B cell (primary cell): Measurements from ENCODE around the gene NAT14. TPM values are rescaled to one million over a fixed set of nuclear protein-coding genes. Genes with fewer than 3 reads are reported as not detected.

Source experiments
- ATAC-seq: fragments of 200-7000 bp; cut with Tn5 transposase; one replicate; pipeline ENCODE4 v1.10.0; 2021; ENCODE audit warnings: low read depth, mild to moderate bottlenecking, moderate number of reproducible peaks, moderate library complexity
- CTCF ChIA-PET: fragments of 350-600 bp; sonication (Branson Sonifier 250); formaldehyde crosslinking; loops from one replicate; lab custom pipeline; 2021; ENCODE audit warnings: antibody characterized with exemption, inconsistent platforms; lab: Charles Lee
- POLR2A ChIA-PET: fragments of 350-600 bp; sonication (Branson Sonifier 250); formaldehyde crosslinking; loops from one replicate; lab custom pipeline; 2021; ENCODE audit warnings: antibody characterized with exemption; lab: Charles Lee
- DNase-seq: peaks from one replicate; pipeline ENCODE4 v3.0.0; 2013
- H2AFZ ChIP-seq: 2 replicates; pipeline ENCODE4 v1.6.1; 2012; ENCODE audit warnings: mild to moderate bottlenecking, low read depth, low read length; ENCODE audit not compliant: insufficient read depth, poor library complexity, severe bottlenecking
- H3K27ac ChIP-seq, 2 donors: 1 replicate in 1 of 2; 2 replicates in 1 of 2; pipeline ENCODE4 v1.5.1; 2012 to 2013; ENCODE audit warnings: low read length in 2 of 2, mild to moderate bottlenecking in 2 of 2, moderate library complexity in 1 of 2
- H3K27me3 ChIP-seq, 4 experiments: fragments of 200-600 bp in 1 of 4; sonication (generic) in 1 of 4; replicated peaks in 1 of 4; 1 replicate in 2 of 4; 2 replicates in 2 of 4; pipeline versions ENCODE4 v1.6.1 to v1.7.0; 2013 to 2016; ENCODE audit warnings: low read length in 3 of 4, mild to moderate bottlenecking in 2 of 4, mixed read lengths in 1 of 4, moderate library complexity in 1 of 4; ENCODE audit not compliant: insufficient read depth in 4 of 4, control insufficient read depth in 3 of 4; ENCODE audit errors: control extremely low read depth in 1 of 4
- H3K36me3 ChIP-seq, 2 experiments: replicated peaks in 1 of 2; 1 replicate in 1 of 2; 2 replicates in 1 of 2; pipeline versions ENCODE4 v1.6.1 to v1.7.1; 2013; ENCODE audit warnings: low read length in 1 of 2; ENCODE audit not compliant: insufficient read depth in 2 of 2, control insufficient read depth in 1 of 2; ENCODE audit errors: control extremely low read depth in 1 of 2, extremely low read depth in 1 of 2
- H3K4me1 ChIP-seq, 2 donors: fragments of 200-600 bp in 1 of 2; sonication (generic) in 1 of 2; 1 replicate in 1 of 2; 2 replicates in 1 of 2; pipeline versions ENCODE4 v1.5.1 to v1.6.1; 2013 to 2017; ENCODE audit warnings: low read length in 2 of 2; ENCODE audit not compliant: control insufficient read depth in 2 of 2, insufficient read depth in 2 of 2
- H3K4me2 ChIP-seq: replicated peaks from 2 replicates; pipeline ENCODE3; 2012; ENCODE audit warnings: mild to moderate bottlenecking, low read depth, low read length; ENCODE audit not compliant: poor library complexity, severe bottlenecking
- H3K4me3 ChIP-seq, 5 experiments: fragments of 200-600 bp in 1 of 5; sonication (generic) in 1 of 5; 1 replicate in 3 of 5; 2 replicates in 2 of 5; pipeline versions ENCODE4 v1.5.1 to v1.7.0; 2011 to 2016; ENCODE audit warnings: low read length in 4 of 5, mild to moderate bottlenecking in 4 of 5, low read depth in 2 of 5, control low read depth in 1 of 5, moderate library complexity in 1 of 5; ENCODE audit not compliant: insufficient read depth in 1 of 5; ENCODE audit errors: control extremely low read depth in 1 of 5, extremely low read depth in 1 of 5
- H3K79me2 ChIP-seq: fragments of 200-600 bp; sonication (generic); one replicate; pipeline ENCODE4 v1.6.0; 2016; ENCODE audit warnings: low read length; ENCODE audit not compliant: control insufficient read depth, insufficient read depth
- H3K9ac ChIP-seq: fragments of 200-600 bp; sonication (generic); 2 replicates; pipeline ENCODE4 v1.6.1; 2017; ENCODE audit warnings: mild to moderate bottlenecking, low read length, moderate library complexity
- H3K9me3 ChIP-seq, 3 donors: one replicate each; pipeline versions ENCODE4 v1.6.1 to v1.7.1; 2013; ENCODE audit warnings: low read length in 2 of 3; ENCODE audit not compliant: control insufficient read depth in 2 of 3, insufficient read depth in 1 of 3; ENCODE audit errors: control extremely low read depth in 1 of 3
- H4K20me1 ChIP-seq: 2 replicates; pipeline ENCODE4 v1.6.0; 2012; ENCODE audit warnings: mild to moderate bottlenecking, low read length; ENCODE audit not compliant: insufficient read depth, control insufficient read depth, poor library complexity, severe bottlenecking
- H3K27ac Mint-ChIP-seq: one replicate; pipeline ENCODE4 v1.8.0; 2021; ENCODE audit warnings: mixed read lengths
- H3K27me3 Mint-ChIP-seq: one replicate; pipeline ENCODE4 v1.8.0; 2021; ENCODE audit warnings: mixed read lengths
- H3K4me1 Mint-ChIP-seq: one replicate; pipeline ENCODE4 v1.8.0; 2021; ENCODE audit warnings: mixed read lengths
- H3K4me3 Mint-ChIP-seq: one replicate; pipeline ENCODE4 v1.8.0; 2021; ENCODE audit warnings: mixed read lengths
- H3K9me3 Mint-ChIP-seq: one replicate; pipeline ENCODE4 v1.8.0; 2022; ENCODE audit warnings: mixed read lengths; ENCODE audit not compliant: insufficient read depth
- EZH2 ChIP-seq: IDR thresholded peaks from 2 replicates; pipeline ENCODE4 v1.6.1; 2012; ENCODE audit warnings: borderline replicate concordance, low read depth, mild to moderate bottlenecking, moderate library complexity, low read length; ENCODE audit not compliant: insufficient read depth, poor library complexity, severe bottlenecking
- WGBS: methylation state at CpG from one replicate; pipeline ENCODE4 v1.1.5; 2013; ENCODE audit warnings: missing lambda C conversion rate; ENCODE audit not compliant: insufficient coverage; 5-methylcytosine and 5-hydroxymethylcytosine counted together
- intact Hi-C: fragments of 100-400 bp; cut with micrococcal nuclease; formaldehyde crosslinking; loops from one replicate; pipeline ENCODE4 v1.10.0; 2022
- polyA plus RNA-seq: library from polyadenylated mRNA; depleted of rRNA; stranded (reverse); fragments of >200 nt; gene quantifications from 2 replicates; pipeline ENCODE4 v1.2.3, GENCODE V29; 2012
- total RNA-seq, 2 donors: library from RNA; stranded (reverse); fragments of 120-200 nt in 1 of 2; gene quantifications; 1 replicate in 1 of 2; 2 replicates in 1 of 2; pipeline versions ENCODE4 v1.2.3 to v1.2.4, GENCODE V29; 2013 to 2022
- TF ChIP-seq, protein P1 (sequence below): fragments of 200-600 bp; IDR thresholded peaks from one replicate; pipeline ENCODE4 v1.8.0; 2022; ENCODE audit warnings: antibody characterized with exemption, mild to moderate bottlenecking

NAT14 gene
- total and polyA plus RNA-seq, 2 donors (not counting 1 experiment from before 2014, with no cell fraction given), result 10.7 to 15.1 TPM

- Histone ChIP-seq H3K79me2 (no peaks in the 10 kb centered on the region), H3K27me3 (peaks cover 0 to 35% (median 2%) of the 10 kb centered on the region in 4 experiments), H2AFZ (no peak overlapping the region), H3K9me3 (no peaks in the 10 kb centered on the region), H4K20me1 (no peaks in the 10 kb centered on the region), H3K36me3 (no peaks in the 10 kb centered on the region), H3K27ac (no peak overlapping the region), H3K4me1 (no peaks in the 10 kb centered on the region), H3K4me2 (peak overlapping the region; percentile 18), H3K9ac (no peak overlapping the region), H3K4me3 (peak overlapping the region in 1 of 5 experiments; percentile 30)
- ChIA-PET POLR2A (no interaction called here), CTCF (interaction anchor here (0.6 to 2.1 kb wide), 3 partner anchors 9 to 27 kb away, joined by 3 to 9 read pairs (median 3); partner anchors contain the start of gene NAT14)
- Mint-ChIP-seq H3K27me3 (peaks cover 8% of the 10 kb centered on the region), H3K4me1 (no peaks in the 10 kb centered on the region), H3K4me3 (no peak overlapping the region), H3K27ac (no peak overlapping the region), H3K9me3 (no peaks in the 10 kb centered on the region)
- intact Hi-C loops, result no loop called here
- WGBS, result 65% methylated on average over 14 of the region's 22 CpGs
- no peak for TF ChIP-seq EZH2
- TF ChIP-seq, protein P1, sequence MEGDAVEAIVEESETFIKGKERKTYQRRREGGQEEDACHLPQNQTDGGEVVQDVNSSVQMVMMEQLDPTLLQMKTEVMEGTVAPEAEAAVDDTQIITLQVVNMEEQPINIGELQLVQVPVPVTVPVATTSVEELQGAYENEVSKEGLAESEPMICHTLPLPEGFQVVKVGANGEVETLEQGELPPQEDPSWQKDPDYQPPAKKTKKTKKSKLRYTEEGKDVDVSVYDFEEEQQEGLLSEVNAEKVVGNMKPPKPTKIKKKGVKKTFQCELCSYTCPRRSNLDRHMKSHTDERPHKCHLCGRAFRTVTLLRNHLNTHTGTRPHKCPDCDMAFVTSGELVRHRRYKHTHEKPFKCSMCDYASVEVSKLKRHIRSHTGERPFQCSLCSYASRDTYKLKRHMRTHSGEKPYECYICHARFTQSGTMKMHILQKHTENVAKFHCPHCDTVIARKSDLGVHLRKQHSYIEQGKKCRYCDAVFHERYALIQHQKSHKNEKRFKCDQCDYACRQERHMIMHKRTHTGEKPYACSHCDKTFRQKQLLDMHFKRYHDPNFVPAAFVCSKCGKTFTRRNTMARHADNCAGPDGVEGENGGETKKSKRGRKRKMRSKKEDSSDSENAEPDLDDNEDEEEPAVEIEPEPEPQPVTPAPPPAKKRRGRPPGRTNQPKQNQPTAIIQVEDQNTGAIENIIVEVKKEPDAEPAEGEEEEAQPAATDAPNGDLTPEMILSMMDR, result no peak
- ATAC-seq (no peak), DNase-seq (no peak)
These were observed 9.3 kb downstream of the NAT14 start for GRCh38 chr19:55494172-55494761.

- H3K9ac ChIP-seq, result no peak overlapping the region
- TF ChIP-seq EZH2, result no peak
- TF ChIP-seq, protein P1, result no peak
- no peak for DNase-seq
- H3K27me3 ChIP-seq, result peaks cover 0 to 29% (median 2%) of the 10 kb centered on the region in 4 experiments
- Mint-ChIP-seq H3K4me3 (no peak overlapping the region), H3K9me3 (no peaks in the 10 kb centered on the region), H3K27me3 (peaks cover 8% of the 10 kb centered on the region), H3K4me1 (no peaks in the 10 kb centered on the region), H3K27ac (no peak overlapping the region)
- no peak overlapping the region for H3K4me3 ChIP-seq
- H3K79me2 ChIP-seq, result no peaks in the 10 kb centered on the region
- H3K9me3 ChIP-seq, result no peaks in the 10 kb centered on the region
- no peak overlapping the region for H2AFZ ChIP-seq
- H3K4me2 ChIP-seq, result no peak overlapping the region
- intact Hi-C loops, result no loop called here
- WGBS, result 91% methylated on average over 8 of the region's 11 CpGs
- no peak for ATAC-seq
- H3K27ac ChIP-seq, result no peak overlapping the region
- no peaks in the 10 kb centered on the region for H3K4me1 ChIP-seq
- ChIA-PET POLR2A (interaction anchor here (0.6 kb wide), 2 partner anchors 27 to 110 kb away, joined by 3 to 5 read pairs; no protein-coding TSS in a partner anchor), CTCF (interaction anchor here (0.8 to 2.1 kb wide), 3 partner anchors 8 to 28 kb away, joined by 3 to 9 read pairs (median 4); no protein-coding TSS in a partner anchor)
- no peaks in the 10 kb centered on the region for H4K20me1 ChIP-seq
- H3K36me3 ChIP-seq, result no peaks in the 10 kb centered on the region
These were observed 10.8 kb downstream of the NAT14 start for GRCh38 chr19:55495646-55496349.
